Choroid plexus epithelial cell (primary cell): ENCODE results near the gene ADAMTS3.

Source experiments
- DNase-seq: peaks from one replicate; pipeline ENCODE4 v3.0.0-alpha.2; 2010; ENCODE audit warnings: low read depth
- H3K4me3 ChIP-seq: 2 replicates; pipeline ENCODE4 v1.5.1; 2011; ENCODE audit warnings: low read depth, mild to moderate bottlenecking, control low read depth, low read length, moderate library complexity
- TF ChIP-seq, protein P1 (sequence below): conservative IDR thresholded peaks from 2 replicates; pipeline ENCODE4 v1.5.1; 2011; ENCODE audit warnings: low read depth, mild to moderate bottlenecking, control low read depth, inconsistent platforms, low read length, moderate library complexity

ADAMTS3 gene

DNA sequence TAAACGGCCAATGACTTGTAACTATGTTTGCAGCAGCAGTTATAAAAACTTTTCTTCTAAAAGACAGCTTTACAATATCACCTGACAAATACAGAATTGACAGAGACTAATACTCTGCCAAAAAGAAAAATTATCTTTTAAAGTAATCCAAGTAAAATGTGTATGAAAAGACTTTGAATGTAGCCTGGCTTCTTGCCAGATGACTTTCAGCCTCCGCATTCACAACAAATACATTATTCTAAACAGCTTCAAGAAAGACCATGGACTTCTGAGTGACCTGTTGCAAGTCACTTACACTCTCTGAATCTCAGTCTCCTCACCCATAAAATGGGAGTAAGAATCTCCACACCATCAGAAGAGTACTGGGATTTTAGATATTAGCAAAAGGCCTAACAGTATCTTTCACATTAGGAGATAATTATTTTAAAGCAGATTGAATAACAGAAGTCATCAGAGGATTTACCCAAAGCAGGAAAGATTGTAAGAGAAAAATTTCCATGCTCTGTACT lies 2.5 kb downstream of the ADAMTS3 start:
- H3K4me3 ChIP-seq, result no peak overlapping the region
- DNase-seq, result no peak
- TF ChIP-seq, protein P1, sequence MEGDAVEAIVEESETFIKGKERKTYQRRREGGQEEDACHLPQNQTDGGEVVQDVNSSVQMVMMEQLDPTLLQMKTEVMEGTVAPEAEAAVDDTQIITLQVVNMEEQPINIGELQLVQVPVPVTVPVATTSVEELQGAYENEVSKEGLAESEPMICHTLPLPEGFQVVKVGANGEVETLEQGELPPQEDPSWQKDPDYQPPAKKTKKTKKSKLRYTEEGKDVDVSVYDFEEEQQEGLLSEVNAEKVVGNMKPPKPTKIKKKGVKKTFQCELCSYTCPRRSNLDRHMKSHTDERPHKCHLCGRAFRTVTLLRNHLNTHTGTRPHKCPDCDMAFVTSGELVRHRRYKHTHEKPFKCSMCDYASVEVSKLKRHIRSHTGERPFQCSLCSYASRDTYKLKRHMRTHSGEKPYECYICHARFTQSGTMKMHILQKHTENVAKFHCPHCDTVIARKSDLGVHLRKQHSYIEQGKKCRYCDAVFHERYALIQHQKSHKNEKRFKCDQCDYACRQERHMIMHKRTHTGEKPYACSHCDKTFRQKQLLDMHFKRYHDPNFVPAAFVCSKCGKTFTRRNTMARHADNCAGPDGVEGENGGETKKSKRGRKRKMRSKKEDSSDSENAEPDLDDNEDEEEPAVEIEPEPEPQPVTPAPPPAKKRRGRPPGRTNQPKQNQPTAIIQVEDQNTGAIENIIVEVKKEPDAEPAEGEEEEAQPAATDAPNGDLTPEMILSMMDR, result no peak

DNA sequence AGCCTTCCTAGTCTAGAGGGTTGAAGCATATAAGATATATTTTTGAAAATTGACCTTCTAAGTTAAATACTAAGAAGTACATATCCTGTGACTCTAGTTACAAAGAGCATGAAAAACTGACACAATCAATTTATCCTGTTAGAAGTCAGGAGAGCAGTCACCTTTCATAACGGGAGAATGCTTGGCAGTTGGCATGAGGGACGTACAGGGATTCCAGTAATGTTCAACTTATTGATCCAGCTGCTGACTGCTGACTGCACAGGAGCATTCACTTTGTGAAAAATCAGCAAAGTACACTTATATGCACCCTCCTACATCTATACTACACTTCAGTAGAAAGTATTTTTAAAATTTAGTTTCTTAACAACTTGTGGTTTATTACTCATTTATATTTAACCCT lies 4.2 kb downstream of the ADAMTS3 start:
- DNase-seq, result no peak
- TF ChIP-seq, protein P1, result no peak
- H3K4me3 ChIP-seq, result no peak overlapping the region

DNA sequence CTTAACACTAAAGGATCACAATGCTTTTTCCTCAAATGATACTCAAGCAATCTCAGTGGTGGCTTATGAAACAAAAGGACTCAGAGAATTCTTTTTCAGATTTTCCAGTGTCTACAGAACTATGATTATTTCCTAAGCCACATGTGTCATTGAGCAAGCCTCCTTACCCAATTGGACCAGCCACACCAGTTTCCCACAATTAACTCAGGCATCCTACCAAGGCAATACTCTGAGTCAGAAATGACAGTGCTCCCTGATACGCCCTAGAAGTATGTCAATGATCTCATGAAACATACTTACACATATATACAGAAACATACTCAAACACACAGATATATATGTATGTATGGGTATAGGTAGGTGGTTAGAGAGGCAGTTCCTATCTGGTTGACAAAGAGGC lies 4.8 kb downstream of the ADAMTS3 start:
- TF ChIP-seq, protein P1, result no peak
- DNase-seq, result peak; percentile 24
- H3K4me3 ChIP-seq, result no peak overlapping the region

DNA sequence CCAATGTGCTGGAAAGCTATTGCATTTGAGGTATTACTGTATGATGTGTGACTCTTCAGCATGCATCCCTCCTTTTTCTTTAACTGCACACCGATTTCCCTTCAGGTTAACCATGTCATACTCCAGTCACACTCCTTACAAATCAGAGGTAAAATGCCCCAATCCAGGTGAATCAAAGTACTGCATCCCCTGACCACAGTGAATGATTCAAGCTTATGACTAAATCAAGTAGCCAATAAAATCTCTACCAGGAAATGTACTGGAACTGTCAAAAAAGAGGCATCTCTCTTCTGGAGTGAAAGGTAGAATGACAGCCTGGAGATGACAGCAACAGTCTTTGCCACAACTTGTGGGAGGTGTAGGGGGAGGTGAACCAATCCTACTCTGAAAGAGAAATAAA lies 10.4 kb downstream of the ADAMTS3 start:
- TF ChIP-seq, protein P1, result no peak
- no peak for DNase-seq
- H3K4me3 ChIP-seq, result no peak overlapping the region

DNA sequence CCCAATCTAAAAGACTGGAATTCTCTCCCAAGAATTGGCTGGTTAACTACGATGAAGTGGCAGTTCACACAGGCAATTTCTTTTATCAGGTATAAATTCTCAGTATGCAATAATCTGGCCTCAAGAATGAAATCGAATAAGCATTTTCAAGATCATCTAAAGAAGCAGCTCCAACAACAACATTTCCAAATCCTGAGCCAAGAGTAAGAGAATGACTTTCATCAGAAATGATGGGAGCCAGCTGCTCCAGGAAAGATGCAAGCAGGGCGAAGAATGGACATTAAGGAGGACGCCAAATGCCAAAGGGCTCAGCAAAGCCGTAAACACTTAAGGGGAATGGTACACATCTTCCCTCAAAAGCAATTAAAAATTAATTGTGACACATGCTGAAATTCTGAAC lies 12.0 kb downstream of the ADAMTS3 start:
- TF ChIP-seq, protein P1, result no peak
- DNase-seq, result no peak

DNA sequence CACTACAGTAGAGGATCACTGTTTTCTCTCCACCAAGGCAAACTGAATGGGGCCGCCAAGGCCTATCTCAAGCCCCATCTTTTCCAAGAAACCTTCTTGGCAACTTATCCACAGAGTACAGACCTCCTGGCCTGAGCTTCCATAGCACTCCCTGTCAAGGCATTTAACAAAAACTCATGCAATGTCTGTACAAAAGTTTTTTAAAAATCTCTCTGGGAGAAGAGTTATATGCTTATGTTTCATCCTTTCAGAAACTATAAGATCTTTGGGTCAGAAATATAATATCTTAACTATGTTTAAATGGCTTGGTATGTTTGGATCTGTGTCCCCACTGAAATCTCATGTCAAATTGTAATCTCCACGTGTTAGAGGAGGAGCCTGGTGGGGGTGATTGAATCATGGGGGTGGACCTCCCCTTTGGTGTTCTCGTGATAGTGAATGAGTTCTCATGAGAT lies 13.6 kb downstream of the ADAMTS3 start:
- no peak for DNase-seq
- TF ChIP-seq, protein P1, result no peak
- H3K4me3 ChIP-seq, result no peak overlapping the region

More for the DNA sequence above, 12.0 kb downstream of the ADAMTS3 start:
- H3K4me3 ChIP-seq, result no peak overlapping the region

DNA sequence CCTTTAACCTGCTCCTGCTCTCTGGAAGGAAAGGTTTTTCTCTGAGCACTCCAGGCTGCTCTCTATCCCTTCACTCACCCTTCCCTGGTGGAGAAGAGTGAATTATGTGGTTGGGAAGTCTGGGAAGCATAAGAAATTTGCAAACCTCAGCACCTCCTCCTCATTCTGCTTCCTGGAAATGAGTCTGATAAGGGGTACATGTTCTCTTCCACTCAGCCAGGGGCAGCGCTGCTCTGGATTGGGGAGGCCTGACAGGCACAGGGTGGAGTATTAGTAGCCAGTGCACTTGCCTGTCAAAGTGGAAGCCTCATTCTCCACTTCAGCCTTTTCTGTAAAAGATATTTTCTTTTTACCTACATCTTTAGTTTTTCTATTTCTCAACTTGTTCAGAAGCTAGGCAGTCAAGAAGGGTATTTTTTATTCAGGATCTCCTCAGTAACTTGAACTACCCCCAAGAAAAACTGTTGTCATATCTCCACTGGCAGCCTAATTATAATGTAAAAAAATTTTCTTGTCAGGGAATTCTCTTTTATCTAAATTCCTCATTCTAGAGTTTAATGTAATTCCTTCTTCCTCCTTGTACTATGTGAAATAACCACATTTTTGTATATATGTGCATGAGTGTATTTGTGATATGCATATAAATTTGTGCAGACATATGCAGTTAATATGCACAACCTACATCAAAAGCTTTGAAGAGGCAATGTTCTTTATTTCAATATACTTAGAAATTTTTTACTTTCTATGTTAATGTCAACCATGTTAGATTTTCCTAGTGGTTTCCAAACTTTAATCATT lies 15.3 kb downstream of the ADAMTS3 start:
- no peak for DNase-seq
- TF ChIP-seq, protein P1, result no peak

More for the DNA sequence above, 15.3 kb downstream of the ADAMTS3 start:
- no peak overlapping the region for H3K4me3 ChIP-seq
